Measurements from ENCODE around the gene ACTR6.

The ACTR6 gene

GRCh38 chr12:100267603-100268281 lies 67.1 kb downstream of the ACTR6 start:
- no peak for DNase-seq

DNA sequence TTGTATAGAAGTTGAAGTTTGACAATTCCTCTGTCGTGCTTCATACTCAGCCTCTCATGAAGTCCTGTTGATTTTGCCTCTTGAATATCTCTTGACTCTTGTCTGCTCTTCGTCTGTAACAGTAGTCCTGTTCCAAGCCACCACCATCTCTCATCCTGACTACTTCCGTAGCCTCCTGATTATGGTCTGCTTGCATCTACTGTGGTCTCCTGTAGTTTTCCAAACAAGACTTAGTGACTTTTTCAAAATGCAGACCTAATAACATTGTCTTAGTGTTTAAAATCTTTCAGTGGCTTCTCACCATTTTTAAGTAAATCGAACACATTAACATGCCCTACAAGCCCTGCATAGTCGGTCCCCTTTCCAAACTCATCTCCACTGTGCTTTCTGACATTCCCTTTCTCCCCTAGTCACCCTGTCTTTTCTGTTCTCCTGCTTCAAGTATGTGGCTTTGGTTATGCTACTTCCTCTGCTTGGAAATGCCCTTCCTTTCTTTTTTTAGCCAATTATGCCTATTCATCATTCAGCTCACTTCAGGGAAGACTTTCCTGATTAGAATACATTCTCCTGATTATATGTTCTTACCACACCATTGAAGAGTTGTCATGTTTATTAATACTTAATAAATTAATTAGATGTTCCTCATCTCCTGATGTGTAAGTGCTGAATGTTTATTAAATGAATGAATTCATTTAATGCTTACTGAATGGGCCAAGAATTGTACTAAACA lies 68.4 kb downstream of the ACTR6 start:
- no peak for DNase-seq

GRCh38 chr12:100273782-100274181 lies 73.2 kb downstream of the ACTR6 start:
- DNase-seq, result no peak

Data from cerebellar nuclear complex (tissue), 1 donor.